Heart left ventricle (tissue), 16 donors: ENCODE data around the gene CLSTN2. TPM values are rescaled to one million over a fixed set of nuclear protein-coding genes. Genes with fewer than 3 reads are reported as not detected.

ENCODE experiments used
- ATAC-seq, 4 donors: fragments of 200-7000 bp; cut with Tn5 transposase; one replicate each; pipeline ENCODE4 v1.9.1; 2020 to 2022; ENCODE audit warnings: moderate library complexity in 4 of 4, mild to moderate bottlenecking in 3 of 4, moderate number of reproducible peaks in 1 of 4
- DNase-seq, 5 donors: peaks; one replicate each; pipeline ENCODE4 v3.0.0-alpha.2; 2020
- H3K27ac ChIP-seq, 12 donors: fragments of 200-600 bp; sonication (generic) in 4 of 12; one replicate each; pipeline versions ENCODE4 v1.5.0 to v1.8.0; 2016 to 2022; ENCODE audit warnings: mild to moderate bottlenecking in 2 of 12
- H3K27me3 ChIP-seq, 9 donors: fragments of 200-600 bp; sonication (generic) in 2 of 9; one replicate each; pipeline versions ENCODE4 v1.5.1 to v1.8.0; 2016 to 2022; ENCODE audit warnings: mild to moderate bottlenecking in 3 of 9
- H3K36me3 ChIP-seq, 9 donors: fragments of 200-600 bp; sonication (generic) in 2 of 9; one replicate each; pipeline versions ENCODE4 v1.5.0 to v1.8.0; 2018 to 2022; ENCODE audit warnings: mild to moderate bottlenecking in 2 of 9
- H3K4me1 ChIP-seq, 12 donors: fragments of 200-600 bp; sonication (generic) in 4 of 12; one replicate each; pipeline versions ENCODE4 v1.5.0 to v1.8.0; 2016 to 2022; ENCODE audit warnings: mild to moderate bottlenecking in 3 of 12
- H3K4me3 ChIP-seq, 12 donors: fragments of 200-600 bp; sonication (generic) in 4 of 12; one replicate each; pipeline versions ENCODE4 v1.5.0 to v1.8.0; 2017 to 2022; ENCODE audit warnings: mild to moderate bottlenecking in 9 of 12, moderate library complexity in 4 of 12
- H3K9me3 ChIP-seq, 12 donors: fragments of 200-600 bp; sonication (generic) in 4 of 12; one replicate each; pipeline versions ENCODE4 v1.5.0 to v1.8.0; 2016 to 2022; ENCODE audit warnings: mild to moderate bottlenecking in 1 of 12
- CTCF ChIP-seq, 12 donors: fragments of 200-600 bp; sonication (generic) in 4 of 12; IDR thresholded peaks; one replicate each; pipeline versions ENCODE4 v1.5.0 to v1.8.0; 2018 to 2022; ENCODE audit warnings: antibody characterized with exemption in 12 of 12, mild to moderate bottlenecking in 5 of 12
- POLR2A ChIP-seq, 2 donors: fragments of 450-650 bp; IDR thresholded peaks; one replicate each; pipeline ENCODE4 v1.6.1; 2017; ENCODE audit warnings: antibody characterized with exemption in 2 of 2, mild to moderate bottlenecking in 2 of 2, moderate library complexity in 2 of 2
- WGBS, 4 donors: extraction: QIAGEN DNeasy Blood & Tissue Kit in 2 of 4; methylation state at CpG; one replicate each; pipeline versions ENCODE4 v1.1.5 to v1.1.7; 2013 to 2018; 5-methylcytosine and 5-hydroxymethylcytosine counted together
- intact Hi-C, 10 donors: fragments of 100-400 bp; cut with DNase I; formaldehyde crosslinking; loops; one replicate each; pipeline versions ENCODE4 v1.11.1 to v1.14.2; 2022
- polyA plus RNA-seq, 2 donors: library from polyadenylated mRNA; stranded (reverse); fragments of 200-250 nt; gene quantifications; one replicate each; pipeline ENCODE4 v1.2.3, GENCODE V29; 2013
- total RNA-seq, 9 donors: library from RNA; depleted of rRNA in 2 of 9; stranded (reverse); fragments of >200 nt in 2 of 9; fragmentation: NEBNext Ultra II Directional in 3 of 9; extraction: Animal tissue kit (Norgen Biotek cat#: 25700) in 3 of 9; gene quantifications; one replicate each; pipeline versions ENCODE4 v1.1.0 to v1.2.4, GENCODE V29; 2016 to 2023
- donor health status: ischemic (EF 13 %, LVEDD 7.1; RV severe dilation, severe dysfunction).
- donor health status: healthy with polysubstance abuse.
- donor health status: DM: no; HTN: yes; CAD: no.
- donor health status: DM: no; HTN: no; CAD: no.
- donor health status: ischemic (EF 25% LVEDD 6.9; RV normal size, moderate dysfunction).
- donor health status: ischemic (EF 25% LVEDD 5.7; RV mildly dilated, moderate dysfunction).
- donor health status: healthy.
- donor health status: DM: yes; HTN: yes; CAD: no.
- donor health status: ischemic (EF 35%, LVEDD 5.7; RV mildly dilated, moderate dysfunction).
- donor health status: nonischemic (EF 11% LVEDD 7.7; RV severe dilation, severe dysfunction).
- donor health status: DM: yes; HTN: yes; CAD: no.
- donor health status: PGD.
- donor health status: ischemic (EF 29% LVEDD 5.4; RV normal size, mild dysfunction).
- donor health status: nonischemic (EF 23%, LVEDD 6.1; RV moderate dilation, normal function).

CLSTN2 gene
- total and polyA plus RNA-seq, 11 donors: 0.69 to 7.6 (median 3.9) TPM

- no peaks in the 10 kb centered on the region for H3K9me3 ChIP-seq
- ATAC-seq (no peak), DNase-seq (no peak)
- 90 to 100% (median 97%) methylated on average over 1 of the region's 1 CpG for WGBS, 4 donors
- H3K36me3 ChIP-seq: no peaks in the 10 kb centered on the region
- no peaks in the 10 kb centered on the region for H3K27me3 ChIP-seq
- H3K27ac ChIP-seq: no peak overlapping the region
- no peak for TF ChIP-seq CTCF (IDR thresholded peaks at IDR 0.05)
- no peak for TF ChIP-seq POLR2A (IDR thresholded peaks at IDR 0.05)
- H3K4me1 ChIP-seq: peaks cover 0 to 8% (median 0%) of the 10 kb centered on the region in 12 donors
- intact Hi-C loops: no loop called here
- H3K4me3 ChIP-seq: no peak overlapping the region
Observed at GRCh38 chr3:140243575-140243974, 308.6 kb downstream of the CLSTN2 start.

- Histone ChIP-seq H3K27me3 (no peaks in the 10 kb centered on the region), H3K9me3 (no peaks in the 10 kb centered on the region), H3K36me3 (no peaks in the 10 kb centered on the region), H3K27ac (no peak overlapping the region), H3K4me3 (no peak overlapping the region), H3K4me1 (peaks cover 0 to 14% (median 0%) of the 10 kb centered on the region in 12 donors)
- no peak for ATAC-seq
- TF ChIP-seq CTCF (IDR thresholded peaks at IDR 0.05): no peak
- TF ChIP-seq POLR2A (IDR thresholded peaks at IDR 0.05): no peak
- 55 to 78% (median 67%) methylated on average over 5 of the region's 5 CpGs for WGBS, 4 donors
- no peak for DNase-seq
- intact Hi-C loops: no loop called here
Observed at GRCh38 chr3:140244893-140245292, 309.9 kb downstream of the CLSTN2 start.

GRCh38 chr3:140246578-140246977, 311.6 kb downstream of the CLSTN2 start:
- no peak overlapping the region for H3K27ac ChIP-seq
- H3K4me3 ChIP-seq: no peak overlapping the region
- ATAC-seq (no peak), DNase-seq (no peak)
- TF ChIP-seq POLR2A (IDR thresholded peaks at IDR 0.05) (no peak), CTCF (IDR thresholded peaks at IDR 0.05) (no peak)
- H3K27me3 ChIP-seq: no peaks in the 10 kb centered on the region
- peaks cover 0 to 21% (median 0%) of the 10 kb centered on the region in 12 donors for H3K4me1 ChIP-seq
- H3K36me3 ChIP-seq: no peaks in the 10 kb centered on the region
- H3K9me3 ChIP-seq: no peaks in the 10 kb centered on the region
- intact Hi-C loops: no loop called here
- 45 to 56% (median 50%) methylated on average over 3 of the region's 3 CpGs for WGBS, 4 donors

DNA sequence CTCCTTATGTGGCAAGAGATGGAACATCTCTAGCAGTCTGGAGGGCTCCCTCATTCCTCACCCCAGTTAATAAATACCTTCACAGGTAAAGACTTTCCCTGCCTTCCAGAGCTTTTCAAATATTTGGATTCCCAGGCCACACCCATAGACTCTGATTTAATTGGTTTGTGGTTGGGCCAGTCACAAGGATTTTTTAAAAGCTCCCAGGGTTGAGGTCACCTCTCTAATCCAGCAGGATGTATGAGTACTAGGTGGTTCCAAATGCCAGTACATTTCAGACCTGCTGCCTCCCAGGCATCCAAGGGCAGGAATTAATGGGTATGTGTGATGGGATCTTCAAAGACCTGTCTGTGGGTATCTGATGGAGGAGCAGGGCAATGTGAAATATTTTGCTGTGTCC, 312.8 kb downstream of the CLSTN2 start:
- Histone ChIP-seq H3K36me3 (no peaks in the 10 kb centered on the region), H3K4me3 (no peak overlapping the region), H3K4me1 (peaks cover 0 to 21% (median 0%) of the 10 kb centered on the region in 12 donors), H3K9me3 (no peaks in the 10 kb centered on the region), H3K27me3 (no peaks in the 10 kb centered on the region), H3K27ac (no peak overlapping the region)
- TF ChIP-seq CTCF (IDR thresholded peaks at IDR 0.05): no peak
- ATAC-seq (no peak), DNase-seq (no peak)
- intact Hi-C loops: no loop called here
